Lower lobe of right lung (tissue), 2 donors: ENCODE results near the gene CSH2. TPM values are rescaled to one million over a fixed set of nuclear protein-coding genes. Genes with fewer than 3 reads are reported as not detected.
"Not testable (repeated sequence)": the region's sequence is repeated elsewhere in the genome, so short reads cannot be mapped to it uniquely, and the experiment has no call there.

Experiments
- ATAC-seq, 2 donors: fragments of 200-7000 bp; cut with Tn5 transposase; one replicate each; pipeline ENCODE4 v1.9.1; 2020 to 2022; ENCODE audit warnings: mild to moderate bottlenecking in 2 of 2, moderate library complexity in 2 of 2
- DNase-seq: peaks from one replicate; pipeline ENCODE4 v3.0.0-alpha.2; 2020
- H3K27ac ChIP-seq: fragments of 200-600 bp; one replicate; pipeline ENCODE4 v1.8.0; 2022
- H3K27me3 ChIP-seq: fragments of 200-600 bp; one replicate; pipeline ENCODE4 v1.8.0; 2022; ENCODE audit warnings: low read depth
- H3K36me3 ChIP-seq: fragments of 200-600 bp; one replicate; pipeline ENCODE4 v1.8.0; 2022; ENCODE audit warnings: mild to moderate bottlenecking
- H3K4me1 ChIP-seq: fragments of 200-600 bp; one replicate; pipeline ENCODE4 v1.8.0; 2022
- H3K4me3 ChIP-seq: fragments of 200-600 bp; one replicate; pipeline ENCODE4 v1.8.0; 2022; ENCODE audit warnings: mild to moderate bottlenecking
- H3K9me3 ChIP-seq: fragments of 200-600 bp; one replicate; pipeline ENCODE4 v1.8.0; 2022
- intact Hi-C: fragments of 100-400 bp; cut with DNase I; formaldehyde crosslinking; loops from one replicate; pipeline ENCODE4 v1.11.0; 2022
- total RNA-seq: library from RNA; stranded (reverse); fragmentation: NEBNext Ultra II Directional; extraction: Animal tissue kit (Norgen Biotek cat#: 25700); gene quantifications from one replicate; pipeline ENCODE4 v1.2.1, GENCODE V29; 2021
- TF ChIP-seq, protein P1 (sequence below): fragments of 200-600 bp; IDR thresholded peaks from one replicate; pipeline ENCODE4 v1.8.0; 2022; ENCODE audit warnings: antibody characterized with exemption, mild to moderate bottlenecking
- donor health status: DM: no; HTN: yes; CAD: no; lungs with severe emphysema.

The CSH2 gene
- total RNA-seq, 1 donor from 2014 or later, result not detected

DNA sequence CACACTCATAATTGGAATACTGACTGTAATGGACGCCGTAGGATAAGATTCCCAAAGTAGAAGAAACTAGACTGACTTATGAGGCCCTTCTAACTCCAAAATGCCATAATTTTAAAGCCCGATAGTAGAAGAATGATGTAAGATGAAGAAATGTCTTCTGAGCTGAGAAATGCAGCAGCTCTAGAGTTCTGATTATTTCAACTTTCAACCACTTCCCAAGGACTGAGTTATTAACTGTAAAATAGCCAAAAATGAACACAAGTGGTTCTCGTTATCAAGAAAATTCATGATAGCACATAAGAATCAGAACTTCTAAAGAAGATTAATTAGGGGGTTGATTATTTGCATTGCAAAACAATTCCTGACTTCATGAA is 3.2 kb downstream of the CSH2 start:
- ATAC-seq, H3K4me1 ChIP-seq, H3K27me3 ChIP-seq, DNase-seq, H3K4me3 ChIP-seq, H3K36me3 ChIP-seq, H3K9me3 ChIP-seq, intact Hi-C loops, H3K27ac ChIP-seq: not testable (repeated sequence)

DNA sequence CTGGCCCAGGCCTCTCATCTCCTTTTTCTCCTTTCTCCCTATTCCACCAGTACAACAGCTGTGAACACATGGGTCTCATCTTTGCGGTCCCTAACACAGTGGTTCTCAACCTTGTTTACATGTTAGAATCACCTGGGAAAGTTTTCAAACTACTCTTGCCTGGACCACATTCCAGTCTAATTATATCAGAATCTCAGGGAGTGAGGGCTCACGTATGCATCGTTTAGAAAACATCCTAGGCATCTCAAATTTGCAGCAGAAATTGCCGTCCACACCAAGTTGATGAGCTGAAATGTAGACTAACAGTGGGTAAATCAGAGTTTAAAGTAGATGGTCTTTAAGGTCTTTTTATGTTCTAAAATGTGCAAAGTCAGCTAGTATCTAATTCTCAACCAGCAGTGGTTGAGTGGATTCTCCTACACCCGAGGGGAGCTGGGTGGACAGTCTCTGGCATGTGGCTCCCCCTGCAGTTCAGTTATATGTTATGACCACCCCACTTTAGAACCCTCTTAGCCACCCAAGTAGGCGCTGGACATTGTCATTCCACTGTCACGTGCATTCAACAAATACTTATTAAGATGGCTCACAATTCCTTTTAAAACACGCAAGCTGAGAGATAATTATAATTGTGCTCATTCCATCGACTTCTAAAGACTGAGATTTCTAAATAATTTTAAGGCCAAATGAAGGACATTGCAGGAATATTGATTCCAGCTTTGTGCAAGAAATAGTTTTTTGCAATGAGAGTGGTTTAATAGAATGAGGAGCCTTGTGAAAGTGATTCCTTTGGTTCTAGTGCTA is 3.8 kb downstream of the CSH2 start:
- H3K9me3 ChIP-seq, H3K4me1 ChIP-seq, H3K27me3 ChIP-seq, H3K4me3 ChIP-seq, intact Hi-C loops, H3K36me3 ChIP-seq, DNase-seq, H3K27ac ChIP-seq: not testable (repeated sequence)
- peak; percentile 56 to 74 for ATAC-seq

DNA sequence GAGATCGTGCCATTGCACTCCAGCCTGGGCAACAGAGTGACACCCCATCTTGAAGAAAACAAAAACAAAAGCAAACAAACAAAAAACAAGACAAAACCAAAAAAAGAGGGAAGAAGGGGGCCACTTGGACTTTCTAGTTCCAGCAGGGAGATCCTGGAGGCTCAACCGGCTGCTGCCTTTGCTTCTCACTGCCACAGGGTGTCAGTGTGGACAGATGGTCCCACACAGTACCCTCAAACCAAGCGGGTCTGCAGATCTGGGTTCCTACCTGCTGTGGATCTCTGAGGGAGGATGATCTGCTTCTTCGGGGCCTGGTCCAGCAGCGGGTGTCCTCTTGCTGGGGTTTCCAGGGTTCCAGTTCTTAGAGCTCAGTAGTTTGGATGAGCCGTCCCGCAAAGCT is 6.9 kb downstream of the CSH2 start:
- intact Hi-C loops, H3K4me3 ChIP-seq, ATAC-seq, H3K4me1 ChIP-seq, H3K27ac ChIP-seq, DNase-seq, H3K36me3 ChIP-seq, H3K9me3 ChIP-seq, H3K27me3 ChIP-seq: not testable (repeated sequence)

DNA sequence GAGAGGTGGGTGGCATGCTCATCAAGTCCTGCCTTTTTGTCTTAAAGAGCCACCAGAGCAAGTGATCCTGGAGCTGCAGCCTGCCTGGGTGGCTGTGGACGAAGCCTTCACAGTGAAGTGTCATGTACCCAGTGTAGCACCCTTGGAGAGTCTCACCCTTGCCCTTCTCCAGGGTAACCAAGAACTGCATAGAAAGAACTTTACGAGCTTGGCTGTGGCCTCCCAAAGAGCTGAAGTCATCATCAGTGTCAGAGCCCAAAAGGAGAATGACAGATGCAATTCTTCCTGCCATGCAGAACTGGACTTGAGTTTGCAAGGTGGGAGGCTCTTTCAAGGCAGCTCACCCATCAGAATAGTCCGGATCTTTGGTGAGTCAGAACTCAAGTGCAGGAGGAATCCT is 14.2 kb downstream of the CSH2 start:
- no peaks in the 10 kb centered on the region for H3K36me3 ChIP-seq
- H3K4me1 ChIP-seq, result no peaks in the 10 kb centered on the region
- intact Hi-C loops, result no loop called here
- DNase-seq (no peak), ATAC-seq (no peak)
- TF ChIP-seq, protein P1, sequence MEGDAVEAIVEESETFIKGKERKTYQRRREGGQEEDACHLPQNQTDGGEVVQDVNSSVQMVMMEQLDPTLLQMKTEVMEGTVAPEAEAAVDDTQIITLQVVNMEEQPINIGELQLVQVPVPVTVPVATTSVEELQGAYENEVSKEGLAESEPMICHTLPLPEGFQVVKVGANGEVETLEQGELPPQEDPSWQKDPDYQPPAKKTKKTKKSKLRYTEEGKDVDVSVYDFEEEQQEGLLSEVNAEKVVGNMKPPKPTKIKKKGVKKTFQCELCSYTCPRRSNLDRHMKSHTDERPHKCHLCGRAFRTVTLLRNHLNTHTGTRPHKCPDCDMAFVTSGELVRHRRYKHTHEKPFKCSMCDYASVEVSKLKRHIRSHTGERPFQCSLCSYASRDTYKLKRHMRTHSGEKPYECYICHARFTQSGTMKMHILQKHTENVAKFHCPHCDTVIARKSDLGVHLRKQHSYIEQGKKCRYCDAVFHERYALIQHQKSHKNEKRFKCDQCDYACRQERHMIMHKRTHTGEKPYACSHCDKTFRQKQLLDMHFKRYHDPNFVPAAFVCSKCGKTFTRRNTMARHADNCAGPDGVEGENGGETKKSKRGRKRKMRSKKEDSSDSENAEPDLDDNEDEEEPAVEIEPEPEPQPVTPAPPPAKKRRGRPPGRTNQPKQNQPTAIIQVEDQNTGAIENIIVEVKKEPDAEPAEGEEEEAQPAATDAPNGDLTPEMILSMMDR, result no peak
- H3K9me3 ChIP-seq, result no peaks in the 10 kb centered on the region
- no peak overlapping the region for H3K27ac ChIP-seq
- H3K4me3 ChIP-seq, result no peak overlapping the region
- no peaks in the 10 kb centered on the region for H3K27me3 ChIP-seq

DNA sequence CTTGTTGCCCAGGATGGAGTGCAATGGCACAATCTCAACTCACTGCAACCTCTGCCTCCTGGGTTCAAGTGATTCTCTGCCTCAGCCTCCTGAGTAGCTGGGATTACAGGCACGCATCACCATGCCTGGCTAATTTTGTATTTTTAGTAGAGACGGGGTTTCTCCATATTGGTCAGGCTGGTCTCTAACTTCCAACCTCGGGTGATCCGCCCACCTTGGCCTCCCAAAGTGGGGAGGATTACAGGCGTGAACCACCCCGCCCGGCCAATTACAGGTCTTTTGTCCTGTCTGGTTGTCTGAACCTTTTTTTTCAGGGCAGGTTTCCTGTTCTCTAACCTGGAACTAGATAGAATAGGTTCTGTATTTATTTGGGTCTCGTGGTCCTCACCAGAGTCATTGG is 17.1 kb downstream of the CSH2 start:
- H3K4me1 ChIP-seq, H3K27ac ChIP-seq, H3K36me3 ChIP-seq, H3K4me3 ChIP-seq, H3K9me3 ChIP-seq, DNase-seq, H3K27me3 ChIP-seq, intact Hi-C loops, ATAC-seq: not testable (repeated sequence)

DNA sequence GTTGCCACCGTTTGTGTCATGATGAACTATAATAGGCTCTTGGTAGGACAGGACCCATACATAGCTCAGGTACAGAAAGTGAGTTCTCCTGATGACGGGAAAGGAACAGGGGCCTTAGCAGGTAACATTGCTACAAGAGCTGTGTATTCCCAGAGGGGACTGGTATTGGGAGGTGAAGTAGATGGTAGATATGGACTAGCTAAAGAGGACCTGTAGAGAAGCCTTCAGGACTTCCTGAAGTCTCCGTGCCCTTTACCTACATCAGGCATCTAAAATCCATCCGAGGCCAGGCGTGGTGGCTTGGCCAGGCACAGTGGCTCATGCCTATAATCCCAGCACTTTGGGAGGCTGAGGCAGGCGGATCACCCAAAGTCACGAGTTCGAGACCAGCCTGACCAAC is 18.3 kb downstream of the CSH2 start:
- H3K4me3 ChIP-seq, result no peak overlapping the region
- no peak for ATAC-seq
- no peak for DNase-seq
- no peaks in the 10 kb centered on the region for H3K4me1 ChIP-seq
- no peak overlapping the region for H3K27ac ChIP-seq
- H3K27me3 ChIP-seq, result no peaks in the 10 kb centered on the region
- intact Hi-C loops, result no loop called here
- no peaks in the 10 kb centered on the region for H3K36me3 ChIP-seq
- H3K9me3 ChIP-seq, result no peaks in the 10 kb centered on the region
- TF ChIP-seq, protein P1, result no peak

DNA sequence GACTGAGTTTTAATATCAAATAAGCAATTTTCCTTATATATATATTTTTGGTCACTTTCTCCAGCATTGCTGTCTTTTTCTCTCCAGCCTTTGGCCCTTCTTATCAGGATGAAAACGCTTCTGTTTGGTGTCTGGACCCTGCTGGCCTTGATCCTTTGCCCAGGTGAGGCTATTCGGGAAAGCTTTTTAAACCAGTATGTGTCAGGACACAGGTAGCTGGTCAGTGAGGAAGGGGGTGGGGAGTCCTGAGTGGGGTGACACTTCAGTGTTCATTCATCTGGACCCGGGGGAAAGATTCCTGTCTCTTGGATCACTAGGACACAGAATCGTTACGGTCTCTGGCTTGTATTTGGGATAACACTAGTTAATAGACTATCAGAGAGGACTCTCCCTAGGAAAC is 18.8 kb downstream of the CSH2 start:
- no peak for DNase-seq
- Histone ChIP-seq H3K27ac (no peak overlapping the region), H3K4me3 (no peak overlapping the region), H3K4me1 (no peaks in the 10 kb centered on the region), H3K9me3 (no peaks in the 10 kb centered on the region), H3K27me3 (no peaks in the 10 kb centered on the region), H3K36me3 (no peaks in the 10 kb centered on the region)
- no peak for ATAC-seq
- TF ChIP-seq, protein P1, result no peak
- intact Hi-C loops, result no loop called here
